GM12878 (cell line): ENCODE results near the gene SLC29A4.
"Not testable (repeated sequence)": the region's sequence is repeated elsewhere in the genome, so short reads cannot be mapped to it uniquely, and the experiment has no call there.

Source experiments
- CHD1 ChIP-seq: IDR thresholded peaks from 2 replicates; pipeline ENCODE4 v1.6.1; 2012; ENCODE audit warnings: low read depth, low read length, improper control_type of control experiment
- EP300 ChIP-seq, 2 experiments: fragments of 150-350 bp in 1 of 2; IDR thresholded peaks; 2 replicates each; pipeline ENCODE4 v1.6.1; 2011 to 2012; ENCODE audit warnings: low read depth in 2 of 2, low read length in 2 of 2, borderline replicate concordance in 1 of 2, improper control_type of control experiment in 1 of 2, inconsistent platforms in 1 of 2; ENCODE audit not compliant: control insufficient read depth in 1 of 2
- GABPA ChIP-seq: IDR thresholded peaks from 2 replicates; pipeline ENCODE4 v1.6.1; 2014; ENCODE audit warnings: antibody characterized with exemption, low read depth, mild to moderate bottlenecking, inconsistent platforms
- NFIC ChIP-seq: IDR thresholded peaks from 2 replicates; pipeline ENCODE4 v1.6.1; 2012; ENCODE audit warnings: low read depth, mild to moderate bottlenecking, inconsistent platforms, low read length, moderate library complexity
- NRF1 ChIP-seq: conservative IDR thresholded peaks from 2 replicates; pipeline ENCODE4 v1.6.1; 2011; ENCODE audit warnings: mild to moderate bottlenecking, low read depth, low read length, improper control_type of control experiment
- POLR2A ChIP-seq: IDR thresholded peaks from 2 replicates; pipeline ENCODE4 v1.6.1; 2011; ENCODE audit warnings: low read depth, mild to moderate bottlenecking, low read length
- RAD21 ChIP-seq: IDR thresholded peaks from 2 replicates; pipeline ENCODE4 v1.6.1; 2011; ENCODE audit warnings: mild to moderate bottlenecking, low read depth, low read length, moderate library complexity; ENCODE audit not compliant: insufficient read depth
- RFX5 ChIP-seq: IDR thresholded peaks from 2 replicates; pipeline ENCODE4 v1.6.1; 2011; ENCODE audit warnings: low read depth, low read length, improper control_type of control experiment
- SIN3A ChIP-seq: IDR thresholded peaks from 2 replicates; pipeline ENCODE4 v1.6.1; 2012; ENCODE audit warnings: low read depth, low read length, improper control_type of control experiment
- STAT3 ChIP-seq: IDR thresholded peaks from 2 replicates; pipeline ENCODE4 v1.6.1; 2011; ENCODE audit warnings: low read depth, low read length, improper control_type of control experiment
- SUZ12 ChIP-seq: fragments of 200-600 bp; sonication (generic); IDR thresholded peaks from one replicate; pipeline ENCODE4 v1.6.1; 2018; ENCODE audit warnings: antibody characterized with exemption, mild to moderate bottlenecking; ENCODE audit not compliant: unreplicated experiment
- TCF12 ChIP-seq: IDR thresholded peaks from 2 replicates; pipeline ENCODE4 v1.6.1; 2011; ENCODE audit warnings: low read depth, mild to moderate bottlenecking, low read length
- ZBED1 ChIP-seq: IDR thresholded peaks from 2 replicates; pipeline ENCODE4 v1.6.1; 2016; ENCODE audit warnings: borderline replicate concordance
- TF ChIP-seq, protein P1 (sequence below), 3 experiments: IDR thresholded peaks in 2 of 3; conservative IDR thresholded peaks in 1 of 3; 2 replicates each; pipeline ENCODE4 v1.5.1; 2011; ENCODE audit warnings: low read depth in 3 of 3, low read length in 3 of 3, mild to moderate bottlenecking in 3 of 3, control low read depth in 2 of 3, moderate library complexity in 2 of 3, inconsistent platforms in 1 of 3, mixed read lengths in 1 of 3; ENCODE audit not compliant: control insufficient read depth in 2 of 3, insufficient read depth in 1 of 3; ENCODE audit errors: extremely low read depth in 1 of 3

DNA sequence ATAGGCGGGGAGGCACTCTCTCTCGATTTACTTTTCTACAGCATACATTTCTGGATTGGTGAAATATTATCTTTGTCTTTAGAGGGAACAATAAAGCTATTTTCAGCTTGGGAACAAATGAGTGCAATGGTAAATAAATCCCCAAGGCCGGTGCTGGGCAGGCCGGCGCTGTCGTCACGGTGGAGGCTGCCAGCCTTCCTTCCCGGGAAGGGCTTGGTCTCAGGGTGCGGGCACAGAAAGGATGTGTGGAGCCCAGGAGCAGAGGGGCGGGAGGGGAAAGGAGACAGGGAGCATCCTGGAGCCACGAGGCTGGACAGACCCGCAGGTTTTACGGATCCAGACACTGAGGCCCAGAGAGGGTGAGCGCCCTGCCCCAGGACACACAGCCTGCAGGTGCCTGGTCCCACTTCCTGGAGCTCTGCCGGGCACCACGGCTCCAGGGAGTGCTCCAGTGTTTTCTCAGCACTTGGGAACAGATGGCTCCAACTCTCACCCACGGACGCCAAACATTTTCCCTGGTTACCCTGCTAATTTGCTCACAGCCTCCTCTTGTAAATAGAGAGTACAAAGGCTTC, 8.8 kb upstream of the SLC29A4 start:
- not testable (repeated sequence) for TF ChIP-seq GABPA; NRF1; NFIC; CHD1; STAT3; SIN3A; POLR2A; SUZ12; EP300 (IDR thresholded peaks at IDR 0.05; ENCODE audit: borderline replicate concordance in 1 of 2, control insufficient read depth in 1 of 2, low read depth in 2 of 2, low read length in 2 of 2); RAD21; TCF12; RFX5; ZBED1
- TF ChIP-seq, protein P1, sequence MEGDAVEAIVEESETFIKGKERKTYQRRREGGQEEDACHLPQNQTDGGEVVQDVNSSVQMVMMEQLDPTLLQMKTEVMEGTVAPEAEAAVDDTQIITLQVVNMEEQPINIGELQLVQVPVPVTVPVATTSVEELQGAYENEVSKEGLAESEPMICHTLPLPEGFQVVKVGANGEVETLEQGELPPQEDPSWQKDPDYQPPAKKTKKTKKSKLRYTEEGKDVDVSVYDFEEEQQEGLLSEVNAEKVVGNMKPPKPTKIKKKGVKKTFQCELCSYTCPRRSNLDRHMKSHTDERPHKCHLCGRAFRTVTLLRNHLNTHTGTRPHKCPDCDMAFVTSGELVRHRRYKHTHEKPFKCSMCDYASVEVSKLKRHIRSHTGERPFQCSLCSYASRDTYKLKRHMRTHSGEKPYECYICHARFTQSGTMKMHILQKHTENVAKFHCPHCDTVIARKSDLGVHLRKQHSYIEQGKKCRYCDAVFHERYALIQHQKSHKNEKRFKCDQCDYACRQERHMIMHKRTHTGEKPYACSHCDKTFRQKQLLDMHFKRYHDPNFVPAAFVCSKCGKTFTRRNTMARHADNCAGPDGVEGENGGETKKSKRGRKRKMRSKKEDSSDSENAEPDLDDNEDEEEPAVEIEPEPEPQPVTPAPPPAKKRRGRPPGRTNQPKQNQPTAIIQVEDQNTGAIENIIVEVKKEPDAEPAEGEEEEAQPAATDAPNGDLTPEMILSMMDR (IDR thresholded peaks at IDR 0.05 in 2 of 3, conservative IDR thresholded peaks at IDR 0.05 in 1 of 3; ENCODE audit: control insufficient read depth in 2 of 3, extremely low read depth in 1 of 3, insufficient read depth in 1 of 3, low read depth in 3 of 3, low read length in 3 of 3), result not testable (repeated sequence)
